Astrocyte of the spinal cord (primary cell): ENCODE measurements around the gene HTT-AS.
A peak's percentile ranks its signal among the peaks of the same experiment; 100 is the strongest.

Experiments
- DNase-seq: peaks from one replicate; pipeline ENCODE4 v3.0.0; 2011; ENCODE audit warnings: low read depth, low spot score
- H3K4me3 ChIP-seq: 2 replicates; pipeline ENCODE4 v1.5.1; 2011; ENCODE audit warnings: low read depth, mild to moderate bottlenecking, low read length, moderate library complexity
- CTCF ChIP-seq: IDR thresholded peaks from 2 replicates; pipeline ENCODE4 v1.5.1; 2012; ENCODE audit warnings: low read depth, mild to moderate bottlenecking, low read length, inconsistent platforms
- in situ Hi-C: cut with HindIII; loops from 2 replicates; pipeline ENCODE4 v1.10.0; 2017; ENCODE audit warnings: low sequenced_read_pairs

HTT-AS gene

GRCh38 chr4:3074078-3074845, at the start of gene HTT-AS, which contains the start of gene HTT:
HTT-AS (minus strand) TSS chr4:3074538.
HTT (plus strand) TSS chr4:3074681; CDS start chr4:3074826, 145 bp downstream.
- TF ChIP-seq CTCF: no peak
- peak within 1 kb of the TSS; percentile 94 for H3K4me3 ChIP-seq
- in situ Hi-C loops: no loop called here
- peak; percentile 96 for DNase-seq

GRCh38 chr4:3123181-3123671, 48.9 kb upstream of the HTT-AS start:
- no peak for TF ChIP-seq CTCF
- no peak overlapping the region for H3K4me3 ChIP-seq
- DNase-seq: peak; percentile 37
- in situ Hi-C loops: no loop called here

- no peak for TF ChIP-seq CTCF
- in situ Hi-C loops: no loop called here
- DNase-seq: peak; percentile 36
- no peak overlapping the region for H3K4me3 ChIP-seq
Observed at GRCh38 chr4:3122081-3122563, 47.8 kb upstream of the HTT-AS start.

GRCh38 chr4:3121596-3121995, 47.3 kb upstream of the HTT-AS start:
- no peak for TF ChIP-seq CTCF
- in situ Hi-C loops: no loop called here
- no peak overlapping the region for H3K4me3 ChIP-seq
- no peak for DNase-seq

GRCh38 chr4:3121110-3121509, 46.8 kb upstream of the HTT-AS start:
- in situ Hi-C loops: no loop called here
- no peak for TF ChIP-seq CTCF
- H3K4me3 ChIP-seq: no peak overlapping the region
- DNase-seq: no peak

GRCh38 chr4:3119464-3119863, 45.1 kb upstream of the HTT-AS start:
- H3K4me3 ChIP-seq: no peak overlapping the region
- no peak for DNase-seq
- no peak for TF ChIP-seq CTCF
- in situ Hi-C loops: no loop called here
